Mesenchymal stem cell (in vitro differentiated cells and primary cell): Measurements from ENCODE around the gene CCDC24.

Experiments
- DNase-seq: peaks from one replicate; pipeline ENCODE4 v3.0.0-alpha.2; 2013
- H2AFZ ChIP-seq: one replicate; pipeline ENCODE4 v1.6.1; 2013; ENCODE audit warnings: low read depth, mild to moderate bottlenecking, control low read depth, inconsistent platforms, low read length, moderate library complexity
- H2AK5ac ChIP-seq: 2 replicates; pipeline ENCODE4 v1.6.1; 2013; ENCODE audit warnings: low read length, moderate library complexity, mild to moderate bottlenecking, inconsistent platforms; ENCODE audit not compliant: severe bottlenecking
- H2BK120ac ChIP-seq: one replicate; pipeline ENCODE4 v1.6.1; 2013; ENCODE audit warnings: low read depth, mild to moderate bottlenecking, inconsistent platforms, low read length, moderate library complexity
- H2BK12ac ChIP-seq, 2 experiments: one replicate each; pipeline ENCODE4 v1.6.1; 2013; ENCODE audit warnings: inconsistent platforms in 2 of 2, low read length in 2 of 2, mild to moderate bottlenecking in 2 of 2, moderate library complexity in 2 of 2, control low read depth in 1 of 2
- H2BK15ac ChIP-seq: one replicate; pipeline ENCODE4 v1.6.1; 2013; ENCODE audit warnings: mild to moderate bottlenecking, low read depth, inconsistent platforms; ENCODE audit not compliant: poor library complexity, severe bottlenecking
- H2BK5ac ChIP-seq: 2 replicates; pipeline ENCODE4 v1.6.1; 2013; ENCODE audit warnings: low read depth, mild to moderate bottlenecking, low read length, control low read depth, inconsistent platforms; ENCODE audit not compliant: poor library complexity, severe bottlenecking
- H3K14ac ChIP-seq, 2 experiments: one replicate each; pipeline ENCODE4 v1.6.1; 2013; ENCODE audit warnings: inconsistent platforms in 2 of 2, low read length in 2 of 2, control low read depth in 1 of 2, mild to moderate bottlenecking in 1 of 2, moderate library complexity in 1 of 2
- H3K18ac ChIP-seq, 2 experiments: one replicate each; pipeline ENCODE4 v1.6.1; 2013; ENCODE audit warnings: inconsistent platforms in 2 of 2, low read length in 2 of 2, control low read depth in 1 of 2, low read depth in 1 of 2, mild to moderate bottlenecking in 1 of 2
- H3K23ac ChIP-seq, 2 experiments: one replicate each; pipeline ENCODE4 v1.6.1; 2013; ENCODE audit warnings: inconsistent platforms in 2 of 2, low read length in 2 of 2, mild to moderate bottlenecking in 2 of 2, moderate library complexity in 2 of 2, control low read depth in 1 of 2
- H3K27ac ChIP-seq: 2 replicates; pipeline ENCODE4 v1.5.1; 2013; ENCODE audit warnings: mild to moderate bottlenecking, moderate library complexity, low read length, control low read depth, inconsistent platforms; ENCODE audit not compliant: poor library complexity, severe bottlenecking
- H3K27me3 ChIP-seq, 2 experiments: 2 replicates each; pipeline versions ENCODE4 v1.6.1 to v1.7.0; 2013; ENCODE audit warnings: low read length in 2 of 2, mild to moderate bottlenecking in 2 of 2, moderate library complexity in 2 of 2, control low read depth in 1 of 2, inconsistent platforms in 1 of 2; ENCODE audit not compliant: control insufficient read depth in 1 of 2, insufficient read depth in 1 of 2
- H3K36me3 ChIP-seq, 2 experiments: 2 replicates each; pipeline versions ENCODE4 v1.6.1 to v1.7.0; 2013; ENCODE audit warnings: low read length in 2 of 2, control low read depth in 1 of 2, inconsistent platforms in 1 of 2, low read depth in 1 of 2, mild to moderate bottlenecking in 1 of 2; ENCODE audit not compliant: insufficient read depth in 2 of 2, control insufficient read depth in 1 of 2
- H3K4ac ChIP-seq, 2 experiments: one replicate each; pipeline ENCODE4 v1.6.1; 2013; ENCODE audit warnings: inconsistent platforms in 2 of 2, low read length in 2 of 2, mild to moderate bottlenecking in 2 of 2, moderate library complexity in 2 of 2, control low read depth in 1 of 2, low read depth in 1 of 2
- H3K4me1 ChIP-seq: 2 replicates; pipeline ENCODE4 v1.6.1; 2013; ENCODE audit warnings: low read depth, low read length, control low read depth; ENCODE audit not compliant: control insufficient read depth, insufficient read depth
- H3K4me2 ChIP-seq: 2 replicates; pipeline ENCODE4 v1.6.1; 2013; ENCODE audit warnings: low read length, mild to moderate bottlenecking, inconsistent platforms; ENCODE audit not compliant: poor library complexity, severe bottlenecking
- H3K4me3 ChIP-seq, 2 experiments: 2 replicates each; pipeline versions ENCODE4 v1.5.1 to v1.7.0; 2013; ENCODE audit warnings: low read length in 2 of 2, mild to moderate bottlenecking in 2 of 2, control low read depth in 1 of 2, low read depth in 1 of 2; ENCODE audit not compliant: insufficient read depth in 1 of 2
- H3K79me1 ChIP-seq: replicated peaks from 2 replicates; pipeline ENCODE4 v1.6.1; 2013; ENCODE audit warnings: mild to moderate bottlenecking, control low read depth, low read length, inconsistent platforms; ENCODE audit not compliant: poor library complexity, severe bottlenecking
- H3K9ac ChIP-seq: 2 replicates; pipeline ENCODE4 v1.7.0; 2013; ENCODE audit warnings: mild to moderate bottlenecking, low read length, moderate library complexity
- H3K9me3 ChIP-seq: 2 replicates; pipeline ENCODE4 v1.7.0; 2013; ENCODE audit warnings: mild to moderate bottlenecking, low read length; ENCODE audit not compliant: control insufficient read depth
- H4K8ac ChIP-seq: one replicate; pipeline ENCODE4 v1.6.1; 2013; ENCODE audit warnings: inconsistent platforms, mild to moderate bottlenecking, low read length, moderate library complexity
- H4K91ac ChIP-seq: one replicate; pipeline ENCODE4 v1.6.1; 2013; ENCODE audit warnings: mild to moderate bottlenecking, low read length, inconsistent platforms
- WGBS: methylation state at CpG from one replicate; pipeline ENCODE4 v1.1.7; 2013; ENCODE audit warnings: mixed read lengths; 5-methylcytosine and 5-hydroxymethylcytosine counted together

Gene CCDC24

DNA sequence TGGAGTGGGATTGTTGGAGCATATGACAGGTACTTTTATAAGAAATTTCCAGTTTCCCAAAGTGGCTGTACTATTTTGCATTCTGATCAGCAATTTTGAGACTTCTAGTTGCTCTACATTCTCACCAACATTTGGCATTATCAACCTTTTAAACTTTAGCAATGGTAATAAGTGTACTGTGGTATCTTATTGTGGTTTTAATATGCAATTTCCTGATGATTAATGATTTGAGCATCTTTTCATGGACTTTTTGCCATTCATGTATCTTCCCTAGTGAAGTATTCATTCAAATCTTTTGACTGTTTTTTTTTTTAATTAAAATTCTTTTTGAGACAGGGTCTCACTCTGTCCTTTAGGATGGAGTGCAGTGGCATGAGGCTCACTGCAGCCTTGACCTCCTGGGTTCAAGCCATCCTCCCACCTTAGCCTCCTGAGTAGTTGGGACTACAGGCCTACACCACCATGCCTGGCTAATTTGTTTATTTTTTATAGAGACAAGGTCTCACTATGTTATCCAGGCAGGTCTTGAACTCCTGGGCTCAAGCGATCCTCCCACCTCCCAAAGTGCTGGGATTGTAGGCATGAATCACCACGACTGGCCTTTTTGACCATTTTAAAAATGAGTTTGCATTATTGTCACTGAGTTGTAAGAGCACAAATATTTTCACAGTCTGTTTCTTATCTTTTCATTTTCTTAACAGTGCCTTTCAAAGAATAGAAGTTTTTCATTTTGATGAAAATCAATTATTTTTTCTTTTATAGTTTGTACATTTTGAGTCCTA, 47.7 kb downstream of the CCDC24 start:
- Histone ChIP-seq H3K23ac (no peak overlapping the region), H3K9me3 (no peaks in the 10 kb centered on the region), H3K27ac (no peak overlapping the region), H2BK120ac (no peak overlapping the region), H4K91ac (no peak overlapping the region), H3K36me3 (no peaks in the 10 kb centered on the region), H3K4me2 (no peak overlapping the region), H2BK12ac (no peak overlapping the region), H2AFZ (no peak overlapping the region), H2BK15ac (no peak overlapping the region), H2BK5ac (no peak overlapping the region), H3K18ac (no peak overlapping the region), H3K4me1 (peaks cover 3% of the 10 kb centered on the region), H3K79me1 (no peaks in the 10 kb centered on the region), H3K4ac (no peak overlapping the region), H3K27me3 (peaks cover 0 to 1% of the 10 kb centered on the region in 2 experiments), H2AK5ac (no peak overlapping the region), H3K9ac (no peak overlapping the region), H3K4me3 (no peak overlapping the region), H3K14ac (no peak overlapping the region), H4K8ac (no peak overlapping the region)
- 78% methylated on average over 1 of the region's 2 CpGs for WGBS
- DNase-seq: no peak

DNA sequence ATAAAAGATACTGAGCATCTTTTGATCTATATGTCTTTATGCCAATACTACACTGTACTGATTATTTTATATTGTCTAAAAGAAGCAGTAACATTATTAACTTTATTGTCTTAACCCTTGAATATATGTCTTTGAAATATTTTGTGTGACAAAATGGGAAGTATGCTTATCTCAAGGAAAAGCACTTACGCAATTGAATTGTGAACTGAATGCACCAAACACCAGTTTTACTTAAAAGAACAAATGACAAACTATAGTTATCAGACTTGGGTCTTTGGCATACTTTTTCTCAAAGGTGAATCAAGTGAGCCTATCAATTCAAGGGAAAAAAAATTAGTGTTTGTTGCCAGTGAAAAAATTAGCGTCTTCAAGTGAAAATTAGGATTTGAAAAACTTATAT, 49.0 kb downstream of the CCDC24 start:
- peaks cover 0 to 6% of the 10 kb centered on the region in 2 experiments for H3K27me3 ChIP-seq
- H4K91ac ChIP-seq: no peak overlapping the region
- H2AFZ ChIP-seq: no peak overlapping the region
- H3K36me3 ChIP-seq: no peaks in the 10 kb centered on the region
- H2BK12ac ChIP-seq: no peak overlapping the region
- no peak overlapping the region for H2AK5ac ChIP-seq
- peak overlapping the region; percentile 12 for H3K9ac ChIP-seq
- H2BK120ac ChIP-seq: no peak overlapping the region
- no peak overlapping the region for H3K4ac ChIP-seq
- no peak overlapping the region for H2BK15ac ChIP-seq
- H3K27ac ChIP-seq: no peak overlapping the region
- H3K9me3 ChIP-seq: no peaks in the 10 kb centered on the region
- H3K79me1 ChIP-seq: no peaks in the 10 kb centered on the region
- no peak overlapping the region for H3K4me3 ChIP-seq
- H3K4me2 ChIP-seq: no peak overlapping the region
- no peak overlapping the region for H2BK5ac ChIP-seq
- H3K18ac ChIP-seq: no peak overlapping the region
- H3K23ac ChIP-seq: no peak overlapping the region
- 82% methylated on average over 2 of the region's 2 CpGs for WGBS
- DNase-seq: no peak
- H4K8ac ChIP-seq: no peak overlapping the region
- no peak overlapping the region for H3K14ac ChIP-seq
- H3K4me1 ChIP-seq: peaks cover 3% of the 10 kb centered on the region

DNA sequence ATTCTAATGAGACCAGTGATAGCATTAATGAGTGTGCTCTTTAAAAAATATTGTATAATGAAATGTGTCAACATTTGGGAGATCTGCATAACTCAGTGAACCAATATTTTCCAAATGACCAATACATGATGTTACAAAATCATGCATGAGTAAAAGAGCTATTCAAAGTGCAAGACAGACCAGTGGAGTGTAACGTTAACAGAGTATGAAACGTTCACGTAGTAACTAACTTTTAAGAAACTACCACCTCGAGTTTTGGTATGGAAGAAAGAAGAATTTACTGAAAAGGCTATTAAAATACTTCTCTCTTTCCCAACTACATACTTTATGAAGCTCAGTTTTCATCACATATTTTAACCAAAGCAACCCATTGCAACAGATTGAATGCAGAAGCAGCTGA, 49.4 kb downstream of the CCDC24 start:
- Histone ChIP-seq H2AFZ (no peak overlapping the region), H3K36me3 (no peaks in the 10 kb centered on the region), H4K91ac (no peak overlapping the region), H3K9me3 (no peaks in the 10 kb centered on the region), H3K4me2 (no peak overlapping the region), H2BK120ac (no peak overlapping the region), H3K4me1 (peaks cover 3% of the 10 kb centered on the region), H3K4me3 (no peak overlapping the region), H3K14ac (no peak overlapping the region), H3K79me1 (no peaks in the 10 kb centered on the region), H2BK5ac (no peak overlapping the region), H3K23ac (no peak overlapping the region), H3K4ac (no peak overlapping the region), H4K8ac (no peak overlapping the region), H3K27ac (no peak overlapping the region), H2AK5ac (no peak overlapping the region), H3K18ac (no peak overlapping the region), H2BK15ac (no peak overlapping the region), H3K9ac (peak overlapping the region; percentile 49), H2BK12ac (no peak overlapping the region), H3K27me3 (peaks cover 0 to 6% of the 10 kb centered on the region in 2 experiments)
- DNase-seq: no peak
- WGBS: 79% methylated on average over 4 of the region's 4 CpGs

DNA sequence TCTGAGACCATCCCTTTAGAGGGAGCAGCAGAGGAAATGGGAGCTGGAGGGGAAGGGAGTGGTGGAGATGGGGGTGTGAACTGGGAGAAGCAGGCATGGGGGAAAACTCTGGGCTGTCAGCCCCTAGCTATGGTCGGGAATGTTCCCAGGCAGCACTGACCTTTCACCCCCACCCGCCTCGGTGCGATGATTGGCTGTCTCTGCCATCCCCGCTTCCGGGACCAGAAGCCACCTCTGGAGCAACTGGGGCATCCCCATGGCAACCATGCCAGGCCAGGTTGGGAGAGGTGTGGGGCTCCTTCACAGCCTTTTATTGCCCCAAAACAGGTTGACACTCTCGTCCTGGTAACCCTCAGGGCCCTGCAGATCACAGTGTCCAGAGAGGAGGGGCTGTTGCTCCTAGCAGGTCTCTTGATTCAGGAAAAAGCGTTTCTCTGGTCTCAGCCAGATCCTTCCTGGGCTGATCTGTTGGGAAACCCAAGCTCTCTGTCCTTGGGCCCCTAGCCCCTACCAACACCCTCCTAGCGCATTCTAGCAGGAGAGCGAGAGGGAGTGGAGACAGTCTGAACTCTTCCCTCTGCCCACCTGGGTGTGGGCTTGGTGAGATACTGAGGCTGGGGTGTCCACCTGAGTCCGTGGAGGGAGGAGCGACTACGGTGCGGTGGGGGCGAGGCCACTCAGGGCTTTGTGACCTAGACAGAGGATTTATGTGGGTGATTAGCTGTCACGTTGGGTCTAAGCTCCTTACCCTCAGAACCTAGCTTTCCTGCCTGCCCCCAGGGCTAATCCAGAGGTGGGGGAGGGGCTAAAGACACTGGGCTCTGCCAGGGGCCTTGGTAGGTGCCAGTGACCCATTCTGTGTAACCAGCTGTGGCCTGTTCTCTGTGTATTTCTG, 52.0 kb downstream of the CCDC24 start:
- no peak overlapping the region for H2BK5ac ChIP-seq

More for the DNA sequence above, 52.0 kb downstream of the CCDC24 start:
- Histone ChIP-seq H2BK15ac (no peak overlapping the region), H3K27me3 (peaks cover 0 to 6% of the 10 kb centered on the region in 2 experiments), H3K4ac (no peak overlapping the region), H3K9ac (no peak overlapping the region), H4K91ac (no peak overlapping the region), H4K8ac (no peak overlapping the region), H3K18ac (no peak overlapping the region), H2BK120ac (no peak overlapping the region), H3K14ac (no peak overlapping the region), H3K9me3 (no peaks in the 10 kb centered on the region), H2AK5ac (no peak overlapping the region), H3K23ac (no peak overlapping the region), H2AFZ (no peak overlapping the region), H3K4me2 (no peak overlapping the region), H3K36me3 (no peaks in the 10 kb centered on the region), H3K4me1 (peaks cover 2% of the 10 kb centered on the region), H2BK12ac (no peak overlapping the region), H3K79me1 (no peaks in the 10 kb centered on the region), H3K4me3 (no peak overlapping the region), H3K27ac (no peak overlapping the region)
- DNase-seq: no peak
- WGBS: 82% methylated on average over 13 of the region's 16 CpGs
